GM12872 (cell line): ENCODE results near the gene TEX51.

ENCODE experiments used
- CTCF ChIP-seq: IDR thresholded peaks from 3 replicates; pipeline ENCODE4 v1.5.1; 2011; ENCODE audit warnings: low read depth, mild to moderate bottlenecking, low read length, moderate library complexity; ENCODE audit not compliant: insufficient read depth

TEX51 gene

GRCh38 chr2:126898636-126899035, at the start of gene TEX51:
TEX51 (plus strand) TSS chr2:126898890; CDS start chr2:126898919, 29 bp downstream.
- no peak for TF ChIP-seq CTCF

GRCh38 chr2:126849054-126849453, 49.6 kb upstream of the TEX51 start:
- TF ChIP-seq CTCF = no peak

GRCh38 chr2:126849486-126849885, 49.2 kb upstream of the TEX51 start:
- no peak for TF ChIP-seq CTCF

GRCh38 chr2:126849991-126850535, 48.6 kb upstream of the TEX51 start:
- TF ChIP-seq CTCF = no peak

- no peak for TF ChIP-seq CTCF
Observed at GRCh38 chr2:126850940-126851339, 47.8 kb upstream of the TEX51 start.

- TF ChIP-seq CTCF = no peak
Observed at GRCh38 chr2:126851756-126852155, 46.9 kb upstream of the TEX51 start.

- no peak for TF ChIP-seq CTCF
Observed at GRCh38 chr2:126852361-126852760, 46.3 kb upstream of the TEX51 start.
